Mammary epithelial cell (primary cell): ENCODE data around the gene ACSM5.

Source experiments
- CTCF ChIP-seq, 2 donors: IDR thresholded peaks in 1 of 2; conservative IDR thresholded peaks in 1 of 2; 2 replicates each; pipeline ENCODE4 v1.5.1; 2011 to 2012; ENCODE audit warnings: inconsistent platforms in 2 of 2, low read length in 2 of 2, mild to moderate bottlenecking in 2 of 2, control low read depth in 1 of 2, low read depth in 1 of 2; ENCODE audit not compliant: insufficient read depth in 1 of 2; ENCODE audit errors: extremely low read depth in 1 of 2
- EZH2 ChIP-seq: IDR thresholded peaks from 2 replicates; pipeline ENCODE4 v1.6.1; 2012; ENCODE audit warnings: low read length, inconsistent platforms, borderline replicate concordance

DNA sequence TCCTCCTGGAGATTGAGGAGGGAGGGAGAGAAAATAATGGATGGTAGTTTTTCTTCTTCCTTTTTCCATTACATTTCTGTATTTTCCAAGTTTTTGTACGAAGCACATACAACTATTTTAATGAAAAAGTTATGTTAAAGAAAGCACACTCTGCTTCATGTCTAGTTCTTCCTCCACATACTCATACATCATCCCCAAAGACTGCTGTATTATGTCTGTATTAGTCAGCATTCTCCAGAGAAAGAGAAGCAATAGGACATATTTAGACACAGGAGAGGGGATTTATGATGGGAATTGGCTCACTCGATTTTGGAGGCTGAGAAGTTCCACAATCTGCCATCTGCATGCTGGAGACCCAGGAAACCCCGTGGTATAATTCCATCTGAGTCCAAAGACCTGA is 31.9 kb downstream of the ACSM5 start:
- TF ChIP-seq CTCF (conservative IDR thresholded peaks at IDR 0.05 in 1 of 2, IDR thresholded peaks at IDR 0.05 in 1 of 2; ENCODE audit: extremely low read depth in 1 of 2, insufficient read depth in 1 of 2, low read depth in 1 of 2, low read length in 2 of 2) (no peak), EZH2 (no peak)
